NCI-H748 (cell line): Measurements from ENCODE around the gene IGFBP3.

ENCODE experiments used
- DNase-seq: peaks from one replicate; lab custom pipeline; 2025; ENCODE audit not compliant: unreplicated experiment; lab: John Stamatoyannopoulos, UW

IGFBP3 gene

GRCh38 chr7:45923290-45923689, 2.2 kb upstream of the IGFBP3 start:
- peak; percentile 71 for DNase-seq

DNA sequence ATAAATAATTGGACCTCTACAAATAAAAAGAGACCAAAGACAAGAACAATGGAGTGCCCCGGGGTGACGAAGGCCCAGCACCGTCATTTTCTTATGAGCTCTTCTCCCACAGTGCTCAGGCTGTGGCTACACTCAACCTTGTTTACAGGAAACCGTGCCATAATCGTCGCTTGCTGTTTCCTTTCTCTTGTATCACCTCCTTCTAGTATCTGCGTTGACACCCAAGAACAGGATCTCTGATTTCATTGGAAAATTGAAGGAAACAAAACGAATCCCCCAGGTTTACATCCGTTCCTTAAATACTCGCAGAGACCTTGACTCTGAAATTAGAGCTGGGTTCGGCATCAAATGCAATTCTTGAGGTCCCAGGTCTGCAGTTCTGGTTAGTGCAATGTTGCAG, 1.7 kb upstream of the IGFBP3 start:
- DNase-seq = peak; percentile 54

- DNase-seq = peak; percentile 80
Measured at GRCh38 chr7:45921699-45922519, 837 bp upstream of the IGFBP3 start.

- DNase-seq = no peak
Measured at GRCh38 chr7:45921381-45921698, 268 bp upstream of the IGFBP3 start.

DNA sequence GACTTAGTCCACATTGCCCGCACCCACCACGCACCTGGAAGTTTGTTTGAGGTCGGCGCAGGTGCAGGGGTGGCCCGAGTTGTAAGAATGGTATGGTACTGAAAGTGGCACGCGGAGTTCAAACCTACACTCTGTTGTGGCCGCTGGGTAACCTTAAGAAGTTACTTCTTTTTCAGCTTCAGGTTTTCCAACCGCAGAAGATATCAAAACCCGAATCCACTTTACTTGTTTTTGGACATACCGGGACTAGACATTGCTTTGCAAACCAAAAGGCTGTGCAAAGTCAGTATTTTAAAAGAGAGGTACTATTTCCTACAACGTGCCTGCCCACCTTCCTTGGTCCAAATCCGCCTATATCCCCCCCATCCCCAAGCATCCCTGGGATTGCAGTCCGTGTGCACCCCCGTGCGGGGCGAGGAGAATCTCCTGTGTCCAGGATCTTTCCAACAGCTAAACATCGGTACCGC, 1.0 kb downstream of the IGFBP3 start:
- peak; percentile 33 for DNase-seq

DNA sequence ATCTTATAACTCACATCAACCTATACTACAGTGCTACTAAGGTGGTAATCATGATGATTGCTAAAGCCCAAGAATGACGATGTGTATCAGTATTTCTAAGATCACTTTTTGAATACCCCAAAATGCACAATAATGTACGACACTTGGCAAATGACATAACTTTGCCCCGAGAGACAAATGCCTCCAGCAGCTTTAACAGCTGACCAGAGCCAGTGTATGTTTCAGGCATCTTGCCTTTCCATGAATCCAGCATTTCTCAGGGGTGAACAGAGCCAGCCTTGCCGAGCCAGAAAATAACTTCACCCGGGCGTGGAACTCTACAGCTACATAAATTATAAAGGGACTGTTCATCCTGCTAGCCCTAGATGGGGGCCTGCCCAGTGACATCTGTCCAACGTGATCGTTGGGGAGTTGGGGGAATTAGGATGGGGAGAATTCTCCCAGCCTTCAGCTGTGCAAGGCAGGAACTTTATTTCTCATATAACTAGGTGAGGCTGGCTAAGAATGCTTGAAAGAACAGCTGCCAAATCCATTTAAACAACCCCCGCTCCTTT, 1.8 kb downstream of the IGFBP3 start:
- peak; percentile 29 for DNase-seq

DNA sequence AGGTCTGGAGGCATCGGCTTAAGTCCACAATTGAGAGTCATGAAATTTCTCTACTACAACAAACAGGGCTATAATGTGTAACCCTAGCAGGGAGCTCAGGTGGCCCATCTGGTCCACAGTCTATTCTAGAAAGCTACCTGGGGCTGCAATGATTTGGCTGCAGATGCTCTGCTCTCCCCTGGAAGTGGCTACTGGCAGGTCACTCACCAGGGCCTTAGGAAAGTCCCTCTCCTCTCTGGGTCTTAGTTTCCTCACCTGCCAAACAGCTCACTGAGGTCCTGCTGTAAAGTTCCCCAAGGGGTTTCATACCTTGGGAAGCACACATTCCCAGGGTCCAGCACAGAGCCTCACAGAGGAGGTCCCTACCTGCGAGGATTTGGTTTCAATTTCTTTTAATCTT, 2.5 kb downstream of the IGFBP3 start:
- no peak for DNase-seq

DNA sequence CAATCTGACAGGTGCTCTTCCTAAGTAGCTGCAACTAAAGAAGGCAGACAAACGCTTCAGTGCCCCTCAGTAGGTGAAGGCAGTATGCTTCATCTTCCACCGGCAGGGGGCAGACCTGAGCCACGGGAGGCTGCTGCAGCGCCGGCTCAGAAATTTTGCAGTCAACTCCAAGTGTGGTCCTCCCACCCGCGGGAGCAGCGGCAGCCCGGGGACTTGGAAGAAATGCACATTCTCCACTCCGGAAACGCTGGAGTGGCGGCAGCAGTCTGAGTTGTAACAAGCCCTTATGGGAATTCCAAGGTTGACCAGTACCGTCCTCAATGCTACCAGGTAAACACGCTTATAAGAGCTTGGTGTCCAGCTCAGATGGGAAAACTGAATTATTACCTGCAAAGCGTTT, 3.4 kb downstream of the IGFBP3 start:
- DNase-seq = peak; percentile 78

- DNase-seq = no peak
Measured at GRCh38 chr7:45917064-45917463, 4.0 kb downstream of the IGFBP3 start.

- no peak for DNase-seq
Measured at GRCh38 chr7:45915606-45916005, 5.5 kb downstream of the IGFBP3 start.

DNA sequence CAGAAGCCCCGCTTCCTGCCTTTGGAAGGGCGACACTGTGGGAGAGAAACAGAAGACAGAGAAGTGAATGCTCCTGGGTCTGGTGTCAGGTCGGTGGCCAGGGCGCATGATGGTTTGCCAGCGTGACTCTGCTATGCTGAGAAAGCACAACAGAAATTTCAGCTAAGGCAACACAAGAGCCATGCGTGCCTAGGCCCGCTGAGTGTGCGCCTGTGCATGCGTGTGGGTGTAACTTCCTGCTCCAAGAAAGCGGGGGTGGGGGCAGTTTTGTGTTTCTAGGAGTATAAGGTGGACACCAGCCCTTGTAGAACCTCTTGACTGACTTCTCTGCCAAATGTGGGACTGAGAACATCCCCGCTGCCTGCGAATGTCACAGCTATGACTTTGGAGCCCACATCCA, 6.2 kb downstream of the IGFBP3 start:
- no peak for DNase-seq

GRCh38 chr7:45912972-45913371, 8.1 kb downstream of the IGFBP3 start:
- DNase-seq = no peak

- DNase-seq = no peak
Measured at GRCh38 chr7:45911311-45911710, 9.8 kb downstream of the IGFBP3 start.

DNA sequence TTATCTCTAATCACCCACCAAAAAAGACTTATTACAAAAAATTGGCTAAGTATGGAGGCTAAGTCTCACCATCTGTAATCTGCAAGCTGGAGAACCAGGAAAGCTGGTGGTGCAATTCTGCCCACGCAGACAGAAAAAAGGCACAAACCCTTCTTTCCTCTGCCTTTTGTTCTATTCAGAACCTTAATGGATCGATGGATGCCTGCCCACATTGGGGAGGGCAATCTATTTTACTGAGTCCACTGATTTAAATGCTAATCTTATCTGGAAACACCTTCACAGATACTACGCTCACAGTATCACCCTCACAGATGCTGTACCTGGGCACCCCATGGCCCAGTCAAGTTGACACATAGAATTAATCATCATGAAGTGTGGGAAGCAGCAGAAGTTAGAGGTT, 10.2 kb downstream of the IGFBP3 start:
- DNase-seq = no peak

DNA sequence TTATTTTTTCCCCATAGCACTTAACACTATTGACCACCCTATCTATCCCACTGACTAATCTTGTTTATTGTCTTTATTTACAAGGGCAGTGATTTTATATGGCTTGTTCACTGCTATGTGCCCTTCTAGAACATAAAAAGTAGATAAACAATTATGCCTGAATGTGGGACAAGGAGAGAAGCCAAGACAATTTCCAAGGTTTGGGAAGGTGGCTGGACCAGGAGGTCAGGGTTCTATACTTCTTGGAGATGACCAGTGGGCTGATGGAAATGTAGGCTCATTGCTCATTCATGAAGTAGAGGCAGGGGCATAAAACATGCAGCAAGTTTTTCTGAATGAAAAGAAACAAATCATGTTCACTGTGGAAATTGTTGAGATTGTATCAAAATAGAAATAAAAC, 11.5 kb downstream of the IGFBP3 start:
- no peak for DNase-seq

- no peak for DNase-seq
Measured at GRCh38 chr7:45902820-45903219, 18.3 kb downstream of the IGFBP3 start.

GRCh38 chr7:45901566-45901965, 19.5 kb downstream of the IGFBP3 start:
- no peak for DNase-seq

DNA sequence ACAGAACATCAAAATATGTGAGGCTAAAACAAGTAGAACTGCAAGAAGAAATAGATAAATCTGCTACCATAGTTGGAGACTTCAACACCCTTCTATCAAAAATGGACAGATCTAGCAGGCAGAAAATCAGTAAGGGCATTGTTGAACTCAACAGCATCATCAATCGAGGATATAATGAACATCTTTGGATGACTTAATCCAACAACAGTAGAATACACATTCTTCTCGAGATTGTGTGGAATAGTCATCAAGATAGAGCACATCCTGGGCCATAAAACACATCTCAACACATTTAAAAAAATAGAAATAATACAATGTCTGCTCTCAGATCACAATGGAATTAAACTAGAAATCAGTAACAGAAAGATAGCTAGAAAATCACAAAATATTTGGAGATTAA, 22.9 kb downstream of the IGFBP3 start:
- DNase-seq = no peak

DNA sequence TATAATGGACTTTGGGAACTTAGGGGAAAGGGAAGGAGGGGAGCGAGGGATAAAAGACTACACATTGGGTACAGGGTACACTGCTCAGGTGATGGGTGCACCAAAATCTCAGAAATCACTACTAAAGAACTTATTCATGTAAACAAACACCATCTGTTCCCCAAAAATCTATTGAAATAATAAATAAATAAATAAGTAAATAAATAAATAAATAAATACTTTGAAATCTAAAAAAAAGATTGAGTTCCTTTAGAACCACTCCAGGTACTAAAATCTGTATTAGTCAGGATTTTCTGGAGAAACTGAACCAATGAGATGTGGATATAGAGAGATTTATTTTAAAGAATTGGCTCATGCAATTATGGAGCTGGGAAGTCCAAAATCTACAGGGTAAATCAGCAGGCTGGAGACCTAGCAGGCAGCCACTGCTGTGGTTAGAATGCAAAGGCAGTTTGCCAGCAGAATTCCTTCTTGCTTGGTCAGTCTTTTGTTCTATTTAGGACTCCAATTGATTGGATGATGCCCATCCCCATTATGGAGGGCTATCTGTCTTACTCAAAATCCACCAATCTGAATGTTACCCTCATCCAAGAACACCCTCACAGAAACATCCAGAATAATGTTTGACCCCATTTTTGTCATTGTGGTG, 23.9 kb downstream of the IGFBP3 start:
- DNase-seq = no peak

DNA sequence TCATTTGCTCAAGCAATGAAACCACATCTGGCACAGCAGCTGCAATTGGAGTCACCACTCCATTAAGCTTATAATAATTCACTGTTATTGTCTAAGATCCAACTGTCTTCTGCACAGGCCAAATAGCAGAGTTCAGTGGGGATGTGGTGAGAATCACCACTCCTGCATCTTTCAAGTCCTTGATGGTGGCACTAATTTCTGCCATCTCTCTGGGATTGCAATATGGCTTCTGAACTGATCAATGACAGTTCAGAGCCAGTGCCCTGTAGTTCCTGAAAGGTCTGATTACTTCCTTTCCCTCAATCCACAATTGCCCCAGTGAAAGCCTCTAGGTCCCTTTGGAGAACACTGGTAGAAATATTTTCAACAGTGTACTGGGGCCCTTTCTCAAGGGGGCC, 26.4 kb downstream of the IGFBP3 start:
- DNase-seq = no peak

GRCh38 chr7:45893996-45894664, 26.9 kb downstream of the IGFBP3 start:
- DNase-seq = no peak
